ENCODE results near the gene LGMN. TPM values are rescaled to one million over a fixed set of nuclear protein-coding genes. Genes with fewer than 3 reads are reported as not detected.

The LGMN gene
- polyA plus RNA-seq (2012; ENCODE audit: low read depth, missing spikeins): 95.1 TPM

- no peak for TF ChIP-seq SPI1 (IDR thresholded peaks at IDR 0.05; ENCODE audit: low read depth, low read length)
- TF ChIP-seq TAF1 (IDR thresholded peaks at IDR 0.05; ENCODE audit: low read depth, low read length): peak; percentile 65
- TF ChIP-seq PAX5 (IDR thresholded peaks at IDR 0.05; ENCODE audit: insufficient read depth, low read length, severe bottlenecking): no peak
- peak; percentile 81 for TF ChIP-seq POLR2AphosphoS5 (IDR thresholded peaks at IDR 0.05; ENCODE audit: low read depth, low read length)
- peak; percentile 57 for TF ChIP-seq POU2F2 (IDR thresholded peaks at IDR 0.05; ENCODE audit: low read depth, low read length)
- peak; percentile 77 for TF ChIP-seq POLR2A (IDR thresholded peaks at IDR 0.05; ENCODE audit: low read depth, low read length)
- DNase-seq (ENCODE audit: insufficient read length, low spot score) (peak; percentile 82), FAIRE-seq (peak; percentile 96)
Observed at GRCh38 chr14:92748259-92749016, at the start of gene LGMN. Gene LGMN (minus strand): TSS chr14:92748627. CDS start chr14:92732786, 15,841 bp downstream.

- no peak for FAIRE-seq
- TF ChIP-seq TAF1 (IDR thresholded peaks at IDR 0.05; ENCODE audit: low read depth, low read length) (no peak), POLR2A (IDR thresholded peaks at IDR 0.05; ENCODE audit: low read depth, low read length) (no peak), SPI1 (IDR thresholded peaks at IDR 0.05; ENCODE audit: low read depth, low read length) (no peak), POLR2AphosphoS5 (IDR thresholded peaks at IDR 0.05; ENCODE audit: low read depth, low read length) (no peak), POU2F2 (IDR thresholded peaks at IDR 0.05; ENCODE audit: low read depth, low read length) (no peak), PAX5 (IDR thresholded peaks at IDR 0.05; ENCODE audit: insufficient read depth, low read length, severe bottlenecking) (no peak)
- no peak for DNase-seq (ENCODE audit: insufficient read length, low spot score)
Observed at GRCh38 chr14:92794961-92795360, 46.5 kb upstream of the LGMN start.

GRCh38 chr14:92794547-92794941 is 46.1 kb upstream of the LGMN start:
- TF ChIP-seq POU2F2 (IDR thresholded peaks at IDR 0.05; ENCODE audit: low read depth, low read length): no peak
- DNase-seq (ENCODE audit: insufficient read length, low spot score) (peak; percentile 9), FAIRE-seq (no peak)

GRCh38 chr14:92793709-92794546 is 45.5 kb upstream of the LGMN start, which contains the start of gene GOLGA5:
Gene GOLGA5 (plus strand): TSS chr14:92794305. CDS start chr14:92797438, 3,133 bp downstream.
- TF ChIP-seq POU2F2 (IDR thresholded peaks at IDR 0.05; ENCODE audit: low read depth, low read length) (no peak), PAX5 (IDR thresholded peaks at IDR 0.05; ENCODE audit: insufficient read depth, low read length, severe bottlenecking) (no peak), SPI1 (IDR thresholded peaks at IDR 0.05; ENCODE audit: low read depth, low read length) (peak; percentile 15; the same call in 1 of the 2 replicates), TAF1 (IDR thresholded peaks at IDR 0.05; ENCODE audit: low read depth, low read length) (peak; percentile 66; the same call in 1 of the 2 replicates), POLR2AphosphoS5 (IDR thresholded peaks at IDR 0.05; ENCODE audit: low read depth, low read length) (peak; percentile 74), POLR2A (IDR thresholded peaks at IDR 0.05; ENCODE audit: low read depth, low read length) (peak; percentile 77)
- peak; percentile 82 for DNase-seq (ENCODE audit: insufficient read length, low spot score)
- peak; percentile 100 for FAIRE-seq

GRCh38 chr14:92792885-92793284 is 44.5 kb upstream of the LGMN start:
- DNase-seq (ENCODE audit: insufficient read length, low spot score): no peak
- TF ChIP-seq SPI1 (IDR thresholded peaks at IDR 0.05; ENCODE audit: low read depth, low read length) (no peak), PAX5 (IDR thresholded peaks at IDR 0.05; ENCODE audit: insufficient read depth, low read length, severe bottlenecking) (no peak), TAF1 (IDR thresholded peaks at IDR 0.05; ENCODE audit: low read depth, low read length) (no peak), POLR2A (IDR thresholded peaks at IDR 0.05; ENCODE audit: low read depth, low read length) (no peak), POU2F2 (IDR thresholded peaks at IDR 0.05; ENCODE audit: low read depth, low read length) (no peak), POLR2AphosphoS5 (IDR thresholded peaks at IDR 0.05; ENCODE audit: low read depth, low read length) (no peak)
- no peak for FAIRE-seq

- TF ChIP-seq POLR2A (IDR thresholded peaks at IDR 0.05; ENCODE audit: low read depth, low read length): no peak
- no peak for TF ChIP-seq SPI1 (IDR thresholded peaks at IDR 0.05; ENCODE audit: low read depth, low read length)
- no peak for TF ChIP-seq PAX5 (IDR thresholded peaks at IDR 0.05; ENCODE audit: insufficient read depth, low read length, severe bottlenecking)
- TF ChIP-seq POU2F2 (IDR thresholded peaks at IDR 0.05; ENCODE audit: low read depth, low read length): no peak
- TF ChIP-seq POLR2AphosphoS5 (IDR thresholded peaks at IDR 0.05; ENCODE audit: low read depth, low read length): no peak
- no peak for TF ChIP-seq TAF1 (IDR thresholded peaks at IDR 0.05; ENCODE audit: low read depth, low read length)
- DNase-seq (ENCODE audit: insufficient read length, low spot score) (no peak), FAIRE-seq (peak; percentile 35)
Observed at GRCh38 chr14:92789457-92790089, 41.1 kb upstream of the LGMN start.

GRCh38 chr14:92787554-92787953 is 39.1 kb upstream of the LGMN start:
- FAIRE-seq: no peak
- TF ChIP-seq SPI1 (IDR thresholded peaks at IDR 0.05; ENCODE audit: low read depth, low read length) (no peak), POLR2A (IDR thresholded peaks at IDR 0.05; ENCODE audit: low read depth, low read length) (no peak), TAF1 (IDR thresholded peaks at IDR 0.05; ENCODE audit: low read depth, low read length) (no peak), POU2F2 (IDR thresholded peaks at IDR 0.05; ENCODE audit: low read depth, low read length) (no peak), POLR2AphosphoS5 (IDR thresholded peaks at IDR 0.05; ENCODE audit: low read depth, low read length) (no peak), PAX5 (IDR thresholded peaks at IDR 0.05; ENCODE audit: insufficient read depth, low read length, severe bottlenecking) (no peak)
- DNase-seq (ENCODE audit: insufficient read length, low spot score): no peak

GRCh38 chr14:92786427-92786756 is 38.0 kb upstream of the LGMN start:
- FAIRE-seq: no peak
- TF ChIP-seq POLR2AphosphoS5 (IDR thresholded peaks at IDR 0.05; ENCODE audit: low read depth, low read length) (no peak), TAF1 (IDR thresholded peaks at IDR 0.05; ENCODE audit: low read depth, low read length) (no peak)
- DNase-seq (ENCODE audit: insufficient read length, low spot score): no peak
